Measurements from ENCODE around the gene DDX55.

Gene DDX55

DNA sequence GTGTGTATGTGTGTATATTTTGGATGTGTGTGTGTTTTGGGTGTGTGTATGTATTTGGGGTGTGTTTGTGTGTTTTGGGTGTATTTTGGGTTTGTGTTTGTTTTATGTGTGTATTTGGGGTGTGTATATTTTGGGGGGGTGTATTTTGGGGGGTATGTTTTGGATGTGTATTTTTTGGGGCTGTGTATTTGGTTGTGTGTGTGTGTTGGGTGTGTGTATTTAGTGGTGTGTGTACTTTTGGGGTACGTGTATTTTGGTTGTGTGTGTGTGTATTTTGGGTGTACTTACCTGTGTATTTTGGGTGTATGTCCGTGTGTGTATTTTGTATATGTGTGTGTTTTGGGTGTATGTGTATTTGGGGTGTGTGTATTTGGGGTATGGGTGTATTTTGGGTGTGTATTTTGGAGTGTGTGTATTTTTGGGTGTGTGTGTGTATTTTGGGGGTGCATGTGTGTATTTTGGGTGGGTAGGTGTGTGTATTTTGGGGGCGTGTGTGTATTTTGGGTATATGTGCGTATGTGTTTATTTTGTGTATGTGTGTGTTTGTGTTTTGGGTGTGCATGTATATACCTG, 52.3 kb downstream of the DDX55 start:
- Histone ChIP-seq H3K27me3 (ENCODE audit: low read length) (no peaks in the 10 kb centered on the region), H3K36me3 (ENCODE audit: low read length) (peaks cover 7% of the 10 kb centered on the region; the same call in 1 of the 2 replicates), H3K79me2 (ENCODE audit: insufficient read depth, low read length) (no peaks in the 10 kb centered on the region), H4K20me1 (ENCODE audit: low read depth, low read length) (no peaks in the 10 kb centered on the region), H3F3A (ENCODE audit: insufficient read depth) (no peaks in the 10 kb centered on the region), H3K9me2 (replicated peaks; ENCODE audit: insufficient read depth, low read length) (no peaks in the 10 kb centered on the region), H2AFZ (ENCODE audit: low read depth, low read length, severe bottlenecking) (no peak overlapping the region), H3K4me3 (ENCODE audit: insufficient read depth, low read length, poor library complexity, severe bottlenecking) (no peak overlapping the region), H3K9ac (ENCODE audit: low read length) (no peak overlapping the region), H3K9me3 (ENCODE audit: insufficient read depth, low read length) (no peaks in the 10 kb centered on the region), H3K27ac (ENCODE audit: low read depth, low read length) (no peak overlapping the region), H3K4me2 (ENCODE audit: low read depth, low read length, poor library complexity, severe bottlenecking) (no peak overlapping the region)
- no peak for TF ChIP-seq EZH2phosphoT487 (conservative IDR thresholded peaks at IDR 0.05; ENCODE audit: low read length)
- TF ChIP-seq, protein P1, sequence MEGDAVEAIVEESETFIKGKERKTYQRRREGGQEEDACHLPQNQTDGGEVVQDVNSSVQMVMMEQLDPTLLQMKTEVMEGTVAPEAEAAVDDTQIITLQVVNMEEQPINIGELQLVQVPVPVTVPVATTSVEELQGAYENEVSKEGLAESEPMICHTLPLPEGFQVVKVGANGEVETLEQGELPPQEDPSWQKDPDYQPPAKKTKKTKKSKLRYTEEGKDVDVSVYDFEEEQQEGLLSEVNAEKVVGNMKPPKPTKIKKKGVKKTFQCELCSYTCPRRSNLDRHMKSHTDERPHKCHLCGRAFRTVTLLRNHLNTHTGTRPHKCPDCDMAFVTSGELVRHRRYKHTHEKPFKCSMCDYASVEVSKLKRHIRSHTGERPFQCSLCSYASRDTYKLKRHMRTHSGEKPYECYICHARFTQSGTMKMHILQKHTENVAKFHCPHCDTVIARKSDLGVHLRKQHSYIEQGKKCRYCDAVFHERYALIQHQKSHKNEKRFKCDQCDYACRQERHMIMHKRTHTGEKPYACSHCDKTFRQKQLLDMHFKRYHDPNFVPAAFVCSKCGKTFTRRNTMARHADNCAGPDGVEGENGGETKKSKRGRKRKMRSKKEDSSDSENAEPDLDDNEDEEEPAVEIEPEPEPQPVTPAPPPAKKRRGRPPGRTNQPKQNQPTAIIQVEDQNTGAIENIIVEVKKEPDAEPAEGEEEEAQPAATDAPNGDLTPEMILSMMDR (IDR thresholded peaks at IDR 0.05; ENCODE audit: insufficient read depth, low read length, poor library complexity, severe bottlenecking): no peak

DNA sequence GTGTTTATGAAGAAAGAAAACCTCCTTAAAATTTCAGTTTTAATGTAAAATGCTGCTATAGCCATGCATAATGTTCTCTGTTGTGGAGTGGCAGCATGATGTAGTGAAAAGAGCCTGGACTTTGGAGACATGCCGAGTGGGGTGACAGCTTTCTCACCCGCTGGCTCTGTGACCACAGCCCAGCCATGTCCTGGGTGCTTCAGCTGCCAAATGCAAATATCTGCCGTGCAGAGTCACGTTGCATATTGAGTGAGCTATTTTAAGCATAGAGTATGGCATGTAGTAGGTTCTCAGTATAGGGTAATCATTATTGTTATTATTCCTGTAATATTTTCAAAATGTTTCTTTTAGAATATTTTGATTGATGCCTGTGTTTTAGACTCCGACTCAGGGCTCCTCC, 53.5 kb downstream of the DDX55 start:
- Histone ChIP-seq H3K4me3 (ENCODE audit: insufficient read depth, low read length, poor library complexity, severe bottlenecking) (no peak overlapping the region), H3K79me2 (ENCODE audit: insufficient read depth, low read length) (no peaks in the 10 kb centered on the region), H3K36me3 (ENCODE audit: low read length) (peaks cover 7% of the 10 kb centered on the region; the same call in 1 of the 2 replicates), H3K9me2 (replicated peaks; ENCODE audit: insufficient read depth, low read length) (no peaks in the 10 kb centered on the region), H3K27ac (ENCODE audit: low read depth, low read length) (no peak overlapping the region), H3K4me2 (ENCODE audit: low read depth, low read length, poor library complexity, severe bottlenecking) (no peak overlapping the region), H4K20me1 (ENCODE audit: low read depth, low read length) (no peaks in the 10 kb centered on the region), H3K9me3 (ENCODE audit: insufficient read depth, low read length) (no peaks in the 10 kb centered on the region), H3K9ac (ENCODE audit: low read length) (no peak overlapping the region), H2AFZ (ENCODE audit: low read depth, low read length, severe bottlenecking) (no peak overlapping the region), H3K27me3 (ENCODE audit: low read length) (no peaks in the 10 kb centered on the region), H3F3A (ENCODE audit: insufficient read depth) (no peaks in the 10 kb centered on the region)
- no peak for TF ChIP-seq EZH2phosphoT487 (conservative IDR thresholded peaks at IDR 0.05; ENCODE audit: low read length)
- TF ChIP-seq, protein P1 (IDR thresholded peaks at IDR 0.05; ENCODE audit: insufficient read depth, low read length, poor library complexity, severe bottlenecking): no peak

DNA sequence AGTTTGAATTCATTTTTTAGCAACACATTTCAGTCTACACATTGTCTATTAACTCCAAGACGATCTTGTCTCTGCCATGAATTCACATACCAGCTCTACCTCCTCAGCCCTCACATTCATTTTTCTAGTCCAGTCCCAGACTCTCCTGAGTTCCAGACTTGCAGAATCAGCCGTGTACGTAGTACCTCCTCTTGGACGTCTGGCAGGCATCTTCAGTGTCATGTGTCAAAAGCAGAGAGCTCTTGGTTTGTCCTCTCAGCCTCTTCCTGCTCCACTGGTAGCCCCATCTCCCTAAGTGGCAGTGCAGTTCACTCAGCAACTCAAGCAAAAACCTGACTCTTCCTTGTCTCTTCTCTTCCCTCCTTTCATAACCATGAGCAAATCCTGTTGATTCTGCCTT, 54.5 kb downstream of the DDX55 start:
- Histone ChIP-seq H3K27ac (ENCODE audit: low read depth, low read length) (no peak overlapping the region), H3K27me3 (ENCODE audit: low read length) (no peaks in the 10 kb centered on the region), H3K9me2 (replicated peaks; ENCODE audit: insufficient read depth, low read length) (no peaks in the 10 kb centered on the region), H3K4me2 (ENCODE audit: low read depth, low read length, poor library complexity, severe bottlenecking) (no peak overlapping the region), H3F3A (ENCODE audit: insufficient read depth) (no peaks in the 10 kb centered on the region), H4K20me1 (ENCODE audit: low read depth, low read length) (no peaks in the 10 kb centered on the region), H3K9ac (ENCODE audit: low read length) (no peak overlapping the region), H3K9me3 (ENCODE audit: insufficient read depth, low read length) (no peaks in the 10 kb centered on the region), H2AFZ (ENCODE audit: low read depth, low read length, severe bottlenecking) (no peak overlapping the region), H3K4me3 (ENCODE audit: insufficient read depth, low read length, poor library complexity, severe bottlenecking) (no peak overlapping the region), H3K79me2 (ENCODE audit: insufficient read depth, low read length) (no peaks in the 10 kb centered on the region), H3K36me3 (ENCODE audit: low read length) (peaks cover 7% of the 10 kb centered on the region; the same call in 1 of the 2 replicates)
- no peak for TF ChIP-seq EZH2phosphoT487 (conservative IDR thresholded peaks at IDR 0.05; ENCODE audit: low read length)
- TF ChIP-seq, protein P1 (IDR thresholded peaks at IDR 0.05; ENCODE audit: insufficient read depth, low read length, poor library complexity, severe bottlenecking): no peak

All from SU-DHL-6 (cell line).